ENCODE measurements around the gene CCDC81.
"Not testable (repeated sequence)": the region's sequence is repeated elsewhere in the genome, so short reads cannot be mapped to it uniquely, and the experiment has no call there.

Gene CCDC81

GRCh38 chr11:86374586-86374985 is at the start of gene CCDC81:
Gene CCDC81 (plus strand): TSS chr11:86374887. CDS start chr11:86375164, 277 bp downstream.
- H3K9ac ChIP-seq, result no peak within 1 kb of the TSS
- no peaks in the 10 kb centered on the region for H3K4me1 ChIP-seq
- TF ChIP-seq Cebpa-rat (IDR thresholded peaks at IDR 0.05), result no peak
- no peak within 1 kb of the TSS for H3K4me3 ChIP-seq
- no peak within 1 kb of the TSS for H3K27ac ChIP-seq
- no peaks in the 10 kb centered on the region for H4K20me1 ChIP-seq
- no peaks in the 10 kb centered on the region for H3K36me3 ChIP-seq
- H3K4me2 ChIP-seq, result no peak within 1 kb of the TSS
- H3K9me3 ChIP-seq, result peaks cover 24% of the 10 kb centered on the region
- no peaks in the 10 kb centered on the region for H3K27me3 ChIP-seq

GRCh38 chr11:86335131-86335767 is 39.4 kb upstream of the CCDC81 start:
- Histone ChIP-seq H3K4me3 (no peak overlapping the region), H3K4me1 (no peaks in the 10 kb centered on the region), H3K27me3 (no peaks in the 10 kb centered on the region), H3K36me3 (peaks cover 61% of the 10 kb centered on the region), H4K20me1 (no peaks in the 10 kb centered on the region), H3K27ac (no peak overlapping the region), H3K9me3 (no peaks in the 10 kb centered on the region), H3K9ac (no peak overlapping the region), H3K4me2 (no peak overlapping the region)
- no peak for TF ChIP-seq Cebpa-rat (IDR thresholded peaks at IDR 0.05)

DNA sequence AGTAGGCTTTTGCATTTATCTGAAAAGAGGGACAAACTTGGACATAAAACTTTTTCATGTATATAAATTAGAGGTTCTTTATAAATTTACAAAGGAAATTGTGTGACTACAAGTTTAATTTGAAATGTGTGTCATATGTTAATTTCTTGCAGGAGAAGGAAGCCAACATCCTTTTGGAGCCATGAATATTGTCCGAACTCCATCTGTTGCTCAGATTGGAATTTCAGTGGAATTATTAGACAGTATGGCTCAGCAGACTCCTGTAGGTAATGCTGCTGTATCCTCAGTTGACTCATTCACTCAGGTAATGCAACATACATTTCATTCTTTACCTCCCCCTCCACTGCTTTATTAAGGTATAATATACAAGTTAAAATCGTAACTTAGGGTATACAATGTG is 37.5 kb upstream of the CCDC81 start:
- H3K27ac ChIP-seq, result no peak overlapping the region
- H3K4me2 ChIP-seq, result no peak overlapping the region
- no peaks in the 10 kb centered on the region for H4K20me1 ChIP-seq
- no peak overlapping the region for H3K4me3 ChIP-seq
- no peak for TF ChIP-seq Cebpa-rat (IDR thresholded peaks at IDR 0.05)
- H3K27me3 ChIP-seq, result no peaks in the 10 kb centered on the region
- H3K9ac ChIP-seq, result no peak overlapping the region
- H3K4me1 ChIP-seq, result no peaks in the 10 kb centered on the region
- H3K36me3 ChIP-seq, result peaks cover 52% of the 10 kb centered on the region
- no peaks in the 10 kb centered on the region for H3K9me3 ChIP-seq

GRCh38 chr11:86341382-86341781 is 33.3 kb upstream of the CCDC81 start:
- Histone ChIP-seq H3K4me2 (no peak overlapping the region), H3K36me3 (peaks cover 41% of the 10 kb centered on the region), H3K9ac (no peak overlapping the region), H3K9me3 (no peaks in the 10 kb centered on the region), H3K27ac (no peak overlapping the region), H4K20me1 (no peaks in the 10 kb centered on the region; the same call in 1 of the 2 replicates), H3K4me1 (no peaks in the 10 kb centered on the region), H3K27me3 (no peaks in the 10 kb centered on the region), H3K4me3 (no peak overlapping the region)
- no peak for TF ChIP-seq Cebpa-rat (IDR thresholded peaks at IDR 0.05)

DNA sequence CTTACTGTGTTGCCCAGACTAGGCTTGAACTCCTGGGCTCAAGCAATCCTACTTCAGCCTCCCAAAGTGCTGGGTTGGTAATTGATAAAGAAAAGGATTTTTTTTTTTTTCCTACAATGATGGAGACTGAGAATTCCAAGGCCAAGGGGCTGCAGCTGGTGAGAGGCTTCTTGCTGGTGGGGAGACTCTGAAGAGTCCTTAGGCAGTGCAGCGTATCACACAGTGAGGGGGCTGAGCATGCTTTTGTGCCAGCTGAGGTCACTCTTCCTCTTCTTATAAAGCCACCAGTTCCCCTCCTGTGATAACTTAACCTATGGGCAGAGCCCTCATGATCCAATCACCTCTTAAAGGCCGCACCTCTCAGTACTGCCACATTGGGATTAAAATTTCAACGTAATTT is 28.2 kb upstream of the CCDC81 start:
- Histone ChIP-seq H4K20me1 (no peaks in the 10 kb centered on the region; the same call in 1 of the 2 replicates), H3K4me2 (no peak overlapping the region), H3K27me3 (no peaks in the 10 kb centered on the region), H3K4me1 (no peaks in the 10 kb centered on the region), H3K9me3 (no peaks in the 10 kb centered on the region), H3K4me3 (no peak overlapping the region), H3K9ac (no peak overlapping the region), H3K36me3 (peaks cover 24% of the 10 kb centered on the region), H3K27ac (no peak overlapping the region)
- TF ChIP-seq Cebpa-rat (IDR thresholded peaks at IDR 0.05), result no peak

DNA sequence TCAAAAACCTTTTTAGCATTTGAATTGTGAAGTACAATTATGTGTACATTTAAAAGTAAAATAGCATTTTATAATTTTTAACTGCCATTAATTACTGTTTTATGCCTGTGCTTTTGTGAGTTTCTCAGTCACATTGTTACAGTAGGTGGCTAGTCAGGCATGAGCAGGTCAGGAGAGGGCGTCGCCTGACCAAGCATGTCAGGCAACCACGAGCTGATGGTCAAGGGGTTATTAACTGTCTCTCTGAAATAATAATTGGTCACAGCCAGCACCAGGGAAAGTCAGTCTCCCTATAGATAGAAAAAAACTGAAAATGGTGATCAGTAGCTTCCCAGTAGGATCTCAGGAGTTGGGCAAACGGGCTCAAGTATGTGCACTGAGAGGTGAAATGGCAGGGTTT is 19.4 kb upstream of the CCDC81 start:
- Histone ChIP-seq H3K36me3 (no peaks in the 10 kb centered on the region), H3K4me3 (no peak overlapping the region), H4K20me1 (no peaks in the 10 kb centered on the region), H3K9ac (no peak overlapping the region), H3K27ac (no peak overlapping the region), H3K4me1 (no peaks in the 10 kb centered on the region), H3K9me3 (no peaks in the 10 kb centered on the region), H3K27me3 (no peaks in the 10 kb centered on the region), H3K4me2 (no peak overlapping the region)
- no peak for TF ChIP-seq Cebpa-rat (IDR thresholded peaks at IDR 0.05)

- H3K4me3 ChIP-seq, H3K4me2 ChIP-seq, H3K36me3 ChIP-seq, H3K4me1 ChIP-seq, H4K20me1 ChIP-seq, H3K27ac ChIP-seq, H3K27me3 ChIP-seq, H3K9me3 ChIP-seq, H3K9ac ChIP-seq: not testable (repeated sequence)
Measured at GRCh38 chr11:86357412-86357811, 17.3 kb upstream of the CCDC81 start.

- Histone ChIP-seq H3K9me3 (no peaks in the 10 kb centered on the region), H3K4me3 (no peak overlapping the region), H3K27ac (no peak overlapping the region), H3K4me1 (no peaks in the 10 kb centered on the region), H3K4me2 (no peak overlapping the region), H4K20me1 (no peaks in the 10 kb centered on the region), H3K27me3 (no peaks in the 10 kb centered on the region), H3K36me3 (no peaks in the 10 kb centered on the region), H3K9ac (no peak overlapping the region)
- TF ChIP-seq Cebpa-rat (IDR thresholded peaks at IDR 0.05), result no peak
Measured at GRCh38 chr11:86358720-86359119, 16.0 kb upstream of the CCDC81 start.

DNA sequence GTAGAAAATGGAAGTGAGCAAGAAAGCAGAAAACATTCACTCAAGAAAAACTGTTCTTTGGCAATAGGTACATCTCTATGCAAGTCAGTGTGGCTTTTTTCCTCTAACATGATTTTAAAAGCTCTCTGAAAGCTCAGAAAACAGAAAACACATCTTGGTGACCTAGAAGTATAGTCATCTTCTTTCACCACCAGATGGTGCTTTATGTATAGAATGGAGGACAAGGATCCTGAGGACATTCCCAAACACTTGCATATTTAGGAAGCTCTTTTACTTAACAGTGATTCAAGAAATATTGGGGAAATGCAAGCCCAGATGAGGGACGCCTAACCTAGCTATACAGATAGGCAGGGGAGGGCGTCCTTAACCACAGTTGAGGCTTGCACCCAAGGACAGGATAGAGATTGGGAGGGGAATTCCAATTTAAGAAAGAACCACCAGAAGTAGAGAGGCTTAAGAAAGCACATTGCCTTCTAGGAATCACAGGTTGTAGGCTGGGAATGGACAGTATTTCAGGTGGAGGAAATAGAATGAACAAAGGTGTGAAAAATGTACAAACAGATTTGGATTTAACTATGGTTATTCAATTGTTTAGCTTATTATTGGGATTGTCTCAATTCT is 13.8 kb upstream of the CCDC81 start:
- TF ChIP-seq Cebpa-rat (IDR thresholded peaks at IDR 0.05), result no peak
- Histone ChIP-seq H3K9me3 (no peaks in the 10 kb centered on the region), H3K4me3 (no peak overlapping the region), H3K4me2 (no peak overlapping the region), H3K36me3 (no peaks in the 10 kb centered on the region), H3K4me1 (no peaks in the 10 kb centered on the region), H3K9ac (no peak overlapping the region), H3K27me3 (no peaks in the 10 kb centered on the region), H4K20me1 (no peaks in the 10 kb centered on the region), H3K27ac (no peak overlapping the region)

DNA sequence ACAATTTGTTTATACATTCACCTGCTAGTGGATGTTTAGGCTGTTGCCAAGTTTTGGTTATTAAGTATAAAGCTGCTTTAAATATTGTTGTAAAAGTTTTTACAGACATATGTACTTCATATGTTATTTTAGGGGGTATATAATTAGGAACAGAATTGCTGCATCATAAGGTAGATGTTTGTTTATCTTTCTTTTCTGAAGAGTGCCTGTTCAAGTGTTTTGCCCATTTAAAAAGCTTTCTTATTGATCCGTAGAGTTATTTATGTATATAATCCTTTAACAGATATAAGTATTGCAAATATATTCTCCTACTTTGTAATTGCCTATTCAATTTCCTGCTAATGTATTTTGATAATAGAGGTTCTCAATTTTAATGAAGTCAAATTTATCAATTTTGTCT is 11.3 kb upstream of the CCDC81 start:
- Histone ChIP-seq H3K27me3 (no peaks in the 10 kb centered on the region), H3K27ac (no peak overlapping the region), H3K4me3 (no peak overlapping the region), H3K4me2 (no peak overlapping the region), H3K4me1 (no peaks in the 10 kb centered on the region), H3K9ac (no peak overlapping the region), H3K9me3 (no peaks in the 10 kb centered on the region), H3K36me3 (no peaks in the 10 kb centered on the region), H4K20me1 (no peaks in the 10 kb centered on the region)
- no peak for TF ChIP-seq Cebpa-rat (IDR thresholded peaks at IDR 0.05)
